SKM-1 (cell line): ENCODE results near the gene LDLRAD4.
A peak's percentile ranks its signal among the peaks of the same experiment; 100 is the strongest.
"Not testable (repeated sequence)": the region's sequence is repeated elsewhere in the genome, so short reads cannot be mapped to it uniquely, and the experiment has no call there.

ENCODE experiments used
- DNase-seq: peaks from one replicate; lab custom pipeline; 2025; ENCODE audit not compliant: unreplicated experiment; lab: John Stamatoyannopoulos, UW

Gene LDLRAD4

GRCh38 chr18:13324880-13325279, 106.3 kb downstream of the LDLRAD4 start:
- no peak for DNase-seq

- DNase-seq, result no peak
These were observed 109.7 kb downstream of the LDLRAD4 start for GRCh38 chr18:13328213-13328612.

- DNase-seq, result no peak
These were observed 112.4 kb downstream of the LDLRAD4 start for GRCh38 chr18:13330996-13331395.

GRCh38 chr18:13331846-13332245, 113.3 kb downstream of the LDLRAD4 start:
- no peak for DNase-seq

DNA sequence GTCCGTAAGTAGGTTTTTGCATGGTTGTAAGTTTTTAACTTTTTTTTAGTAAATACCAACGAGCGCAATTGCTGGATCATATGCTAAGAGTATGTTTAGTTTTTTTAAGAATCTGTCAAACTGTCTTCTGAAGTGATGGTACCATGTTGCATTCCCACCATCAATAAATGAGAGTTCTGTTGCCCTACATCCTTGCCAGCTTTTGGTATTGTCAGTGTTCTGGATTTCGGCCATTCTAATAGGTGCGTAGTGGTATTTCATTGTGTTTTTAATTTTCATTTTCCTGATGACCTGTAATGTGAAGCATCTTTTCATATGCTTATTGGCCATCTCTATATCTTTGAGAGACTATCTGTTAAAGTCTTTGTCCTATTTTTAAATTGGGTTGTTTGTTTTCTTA, 114.3 kb downstream of the LDLRAD4 start:
- DNase-seq, result no peak

- no peak for DNase-seq
These were observed 117.3 kb downstream of the LDLRAD4 start for GRCh38 chr18:13335903-13336302.

GRCh38 chr18:13336841-13337240, 118.3 kb downstream of the LDLRAD4 start:
- no peak for DNase-seq

GRCh38 chr18:13337369-13337768, 118.8 kb downstream of the LDLRAD4 start:
- no peak for DNase-seq

GRCh38 chr18:13338318-13338717, 119.8 kb downstream of the LDLRAD4 start:
- no peak for DNase-seq

GRCh38 chr18:13339653-13340052, 121.1 kb downstream of the LDLRAD4 start:
- DNase-seq, result no peak

- not testable (repeated sequence) for DNase-seq
These were observed 127.9 kb downstream of the LDLRAD4 start for GRCh38 chr18:13346449-13346848.

- DNase-seq, result peak; percentile 67
These were observed 134.7 kb downstream of the LDLRAD4 start for GRCh38 chr18:13353084-13353823.

GRCh38 chr18:13354402-13354801, 135.8 kb downstream of the LDLRAD4 start:
- no peak for DNase-seq

- DNase-seq, result no peak
These were observed 137.5 kb downstream of the LDLRAD4 start for GRCh38 chr18:13356032-13356431.

DNA sequence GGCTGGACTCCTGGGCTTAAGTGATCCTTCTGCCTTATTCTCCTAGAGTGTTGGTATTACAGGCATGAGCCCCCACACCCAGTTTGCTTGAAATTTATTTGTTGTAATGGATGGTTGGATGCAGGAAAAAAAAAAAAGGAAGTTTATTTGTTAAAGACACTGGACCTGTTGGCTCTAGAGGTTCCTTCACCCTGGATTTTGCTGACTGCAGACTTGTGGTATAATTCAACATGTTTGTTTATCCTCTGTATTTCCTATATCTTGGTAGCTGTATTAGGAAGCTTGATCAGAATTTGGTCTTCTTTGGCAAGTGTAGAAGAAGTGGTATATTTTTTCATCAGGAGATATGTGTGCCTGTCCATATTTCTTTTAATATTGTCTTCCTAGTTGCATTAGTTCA, 138.7 kb downstream of the LDLRAD4 start:
- DNase-seq, result no peak

GRCh38 chr18:13359210-13359609, 140.7 kb downstream of the LDLRAD4 start:
- peak; percentile 6 for DNase-seq

GRCh38 chr18:13361431-13361830, 142.9 kb downstream of the LDLRAD4 start:
- no peak for DNase-seq

DNA sequence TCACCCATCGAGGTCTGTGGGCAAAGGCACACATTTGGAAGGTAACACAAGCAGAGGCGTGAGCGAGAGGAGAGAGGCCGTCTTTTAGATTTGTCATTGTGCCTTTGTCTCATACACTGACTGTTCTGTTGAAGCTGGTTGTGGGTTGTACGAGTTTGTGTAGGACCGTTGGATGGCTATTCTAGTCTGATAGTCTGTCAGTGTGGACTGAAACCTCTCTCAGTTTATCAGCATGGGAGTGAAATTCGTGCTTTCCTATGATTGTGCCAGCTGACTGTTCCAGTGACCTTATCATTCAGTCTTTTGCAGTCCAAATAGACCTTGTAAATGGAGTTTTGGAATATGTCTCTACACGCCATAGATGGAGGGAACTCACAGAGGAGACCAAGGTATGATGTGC, 143.5 kb downstream of the LDLRAD4 start:
- DNase-seq, result no peak

DNA sequence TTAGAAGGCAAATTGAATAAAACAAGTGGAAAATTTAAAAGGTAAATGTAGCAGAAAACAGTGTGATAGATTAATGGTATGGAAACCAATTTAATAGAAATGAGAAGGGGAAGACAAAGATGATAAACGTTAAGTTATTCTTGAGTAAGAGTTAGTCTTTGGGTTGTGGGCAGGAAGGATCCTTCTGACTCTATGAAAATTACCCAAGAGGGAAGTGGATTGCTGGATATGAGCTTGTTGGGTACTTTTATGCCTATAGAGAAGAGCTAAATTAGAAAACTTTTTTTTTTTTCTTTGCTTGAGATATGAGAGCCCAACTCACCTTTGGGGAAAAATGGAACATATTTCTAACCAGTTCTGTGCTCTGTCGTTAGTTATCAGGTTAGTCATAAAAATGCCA, 144.0 kb downstream of the LDLRAD4 start:
- DNase-seq, result no peak

DNA sequence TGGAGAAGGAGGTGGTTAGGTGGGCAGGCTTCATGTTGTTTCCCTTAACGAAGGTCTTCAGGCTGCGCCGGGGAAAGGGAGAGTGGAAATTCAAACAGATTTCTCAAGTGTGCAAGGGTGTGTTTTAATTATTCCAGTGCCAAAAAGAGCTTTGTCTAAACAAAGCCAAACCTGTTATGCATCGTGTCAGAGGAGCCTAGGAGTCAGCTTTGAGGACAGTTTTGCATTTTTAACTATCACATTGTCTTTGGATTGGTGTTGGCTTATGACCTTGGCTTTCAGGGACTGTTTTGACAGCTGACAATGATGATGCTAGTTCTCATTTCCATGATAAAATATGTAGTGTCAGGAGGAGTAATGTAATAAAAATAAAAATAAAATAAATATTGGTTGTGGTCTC, 144.8 kb downstream of the LDLRAD4 start:
- no peak for DNase-seq

DNA sequence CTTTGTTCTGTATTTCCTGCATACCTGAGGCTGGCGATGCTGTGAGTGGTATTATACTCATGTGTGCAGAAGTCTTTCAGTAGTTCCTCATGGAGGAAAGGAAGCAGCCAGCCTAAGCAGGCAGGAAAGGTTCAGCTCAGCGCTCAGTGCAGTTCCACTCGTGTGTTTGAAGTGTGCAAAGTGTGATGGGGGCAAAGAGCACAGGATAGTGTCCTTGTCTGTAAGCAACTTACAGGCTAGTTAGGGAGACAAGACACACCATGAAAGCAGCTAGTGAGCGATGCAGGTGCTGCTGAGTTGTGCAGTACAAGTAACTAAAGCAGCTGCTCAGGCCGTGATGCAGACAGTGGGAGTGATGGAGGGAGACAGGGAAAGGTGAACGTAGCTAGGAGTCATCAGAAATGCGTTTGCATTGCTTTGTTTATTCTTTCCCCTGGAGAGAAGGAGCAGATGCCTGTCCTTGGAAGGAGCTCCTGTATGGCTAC, 146.2 kb downstream of the LDLRAD4 start:
- no peak for DNase-seq

- DNase-seq, result no peak
These were observed 147.6 kb downstream of the LDLRAD4 start for GRCh38 chr18:13366131-13366530.

- DNase-seq, result no peak
These were observed 148.0 kb downstream of the LDLRAD4 start for GRCh38 chr18:13366541-13366940.
